ENCODE measurements around the gene LMAN2L.

The LMAN2L gene

DNA sequence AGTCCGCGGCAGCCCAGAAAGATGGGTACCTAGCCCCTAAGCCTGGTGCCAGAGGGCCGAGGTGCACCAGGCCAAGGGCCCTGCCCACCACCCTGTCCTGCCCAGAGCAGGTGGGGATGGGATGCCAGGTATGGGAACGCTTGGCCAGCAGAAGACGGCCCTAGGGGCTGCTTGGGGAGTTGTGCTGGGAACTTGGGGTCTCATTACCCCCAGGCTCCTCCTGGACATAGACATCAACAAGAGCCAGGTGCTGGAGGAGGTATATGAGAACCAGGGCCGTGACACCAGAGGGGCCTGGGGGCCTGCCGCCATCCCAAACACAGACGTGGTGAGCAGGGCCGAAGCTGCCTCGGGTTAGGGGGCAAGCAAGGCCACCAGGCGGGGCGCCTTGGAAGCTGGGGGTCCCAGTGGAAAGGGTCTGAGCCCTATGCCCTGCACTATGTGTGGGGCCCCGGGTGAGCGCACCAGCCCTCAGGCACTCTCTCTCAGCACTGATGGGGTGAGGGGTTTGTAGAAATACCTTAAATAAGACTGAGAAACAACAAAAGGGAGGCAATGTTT lies 50.4 kb downstream of the LMAN2L start:
- Histone ChIP-seq H3K36me3 (ENCODE audit: low read depth) (no peaks in the 10 kb centered on the region), H3K9me3 (ENCODE audit: severe bottlenecking) (no peaks in the 10 kb centered on the region), H3K4me1 (ENCODE audit: insufficient read depth, poor library complexity, severe bottlenecking) (no peaks in the 10 kb centered on the region), H3K27me3 (ENCODE audit: insufficient read depth, poor library complexity, severe bottlenecking) (no peaks in the 10 kb centered on the region), H3K27ac (ENCODE audit: poor library complexity, severe bottlenecking) (no peak overlapping the region), H3K4me3 (ENCODE audit: severe bottlenecking) (no peak overlapping the region)
- TF ChIP-seq, protein P1, sequence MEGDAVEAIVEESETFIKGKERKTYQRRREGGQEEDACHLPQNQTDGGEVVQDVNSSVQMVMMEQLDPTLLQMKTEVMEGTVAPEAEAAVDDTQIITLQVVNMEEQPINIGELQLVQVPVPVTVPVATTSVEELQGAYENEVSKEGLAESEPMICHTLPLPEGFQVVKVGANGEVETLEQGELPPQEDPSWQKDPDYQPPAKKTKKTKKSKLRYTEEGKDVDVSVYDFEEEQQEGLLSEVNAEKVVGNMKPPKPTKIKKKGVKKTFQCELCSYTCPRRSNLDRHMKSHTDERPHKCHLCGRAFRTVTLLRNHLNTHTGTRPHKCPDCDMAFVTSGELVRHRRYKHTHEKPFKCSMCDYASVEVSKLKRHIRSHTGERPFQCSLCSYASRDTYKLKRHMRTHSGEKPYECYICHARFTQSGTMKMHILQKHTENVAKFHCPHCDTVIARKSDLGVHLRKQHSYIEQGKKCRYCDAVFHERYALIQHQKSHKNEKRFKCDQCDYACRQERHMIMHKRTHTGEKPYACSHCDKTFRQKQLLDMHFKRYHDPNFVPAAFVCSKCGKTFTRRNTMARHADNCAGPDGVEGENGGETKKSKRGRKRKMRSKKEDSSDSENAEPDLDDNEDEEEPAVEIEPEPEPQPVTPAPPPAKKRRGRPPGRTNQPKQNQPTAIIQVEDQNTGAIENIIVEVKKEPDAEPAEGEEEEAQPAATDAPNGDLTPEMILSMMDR (IDR thresholded peaks at IDR 0.05; ENCODE audit: poor library complexity, severe bottlenecking), result no peak
- DNase-seq (ENCODE audit: low spot score) (no peak), ATAC-seq (ENCODE audit: low read depth) (no peak)

DNA sequence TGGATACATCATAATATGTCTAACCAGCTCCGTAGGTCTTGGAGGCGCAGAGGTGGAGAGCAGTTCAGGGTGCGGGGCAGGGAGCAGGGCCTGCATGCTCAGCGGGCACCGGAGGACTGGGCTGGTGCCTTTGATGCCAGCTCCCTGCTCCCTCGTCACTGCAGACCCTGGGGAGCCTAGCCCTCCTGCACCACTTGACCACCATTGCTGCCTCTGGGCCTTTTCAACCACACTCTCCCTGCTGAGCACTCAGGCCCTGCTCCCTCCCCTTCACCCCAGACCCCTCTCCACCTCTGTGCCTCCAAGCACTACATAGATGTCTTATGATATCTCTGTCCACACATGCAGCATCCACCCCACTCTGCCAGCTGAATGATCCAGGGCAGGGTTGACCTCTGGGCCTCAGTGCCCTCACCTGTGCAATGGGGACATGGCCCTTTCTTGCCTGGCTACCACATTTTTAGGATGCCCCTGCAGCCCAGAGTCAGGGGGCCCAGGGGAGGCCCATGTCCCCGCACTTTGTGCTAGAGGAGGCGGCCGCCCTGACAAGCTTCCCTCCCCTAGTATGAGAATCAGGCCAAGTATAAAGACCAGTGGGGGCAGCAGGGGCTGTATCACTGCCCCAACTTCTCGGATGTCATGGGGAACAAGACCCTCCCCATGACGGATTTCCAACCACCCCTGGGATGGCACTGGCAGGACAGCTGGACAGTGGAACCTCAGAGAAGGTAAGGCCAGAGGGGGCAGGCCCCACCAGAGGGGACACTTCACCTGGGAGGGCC lies 51.0 kb downstream of the LMAN2L start:
- TF ChIP-seq, protein P1 (IDR thresholded peaks at IDR 0.05; ENCODE audit: poor library complexity, severe bottlenecking), result no peak
- Histone ChIP-seq H3K27me3 (ENCODE audit: insufficient read depth, poor library complexity, severe bottlenecking) (no peaks in the 10 kb centered on the region), H3K4me1 (ENCODE audit: insufficient read depth, poor library complexity, severe bottlenecking) (no peaks in the 10 kb centered on the region), H3K36me3 (ENCODE audit: low read depth) (no peaks in the 10 kb centered on the region), H3K27ac (ENCODE audit: poor library complexity, severe bottlenecking) (no peak overlapping the region), H3K4me3 (ENCODE audit: severe bottlenecking) (no peak overlapping the region), H3K9me3 (ENCODE audit: severe bottlenecking) (no peaks in the 10 kb centered on the region)
- ATAC-seq (ENCODE audit: low read depth) (no peak), DNase-seq (ENCODE audit: low spot score) (no peak)

DNA sequence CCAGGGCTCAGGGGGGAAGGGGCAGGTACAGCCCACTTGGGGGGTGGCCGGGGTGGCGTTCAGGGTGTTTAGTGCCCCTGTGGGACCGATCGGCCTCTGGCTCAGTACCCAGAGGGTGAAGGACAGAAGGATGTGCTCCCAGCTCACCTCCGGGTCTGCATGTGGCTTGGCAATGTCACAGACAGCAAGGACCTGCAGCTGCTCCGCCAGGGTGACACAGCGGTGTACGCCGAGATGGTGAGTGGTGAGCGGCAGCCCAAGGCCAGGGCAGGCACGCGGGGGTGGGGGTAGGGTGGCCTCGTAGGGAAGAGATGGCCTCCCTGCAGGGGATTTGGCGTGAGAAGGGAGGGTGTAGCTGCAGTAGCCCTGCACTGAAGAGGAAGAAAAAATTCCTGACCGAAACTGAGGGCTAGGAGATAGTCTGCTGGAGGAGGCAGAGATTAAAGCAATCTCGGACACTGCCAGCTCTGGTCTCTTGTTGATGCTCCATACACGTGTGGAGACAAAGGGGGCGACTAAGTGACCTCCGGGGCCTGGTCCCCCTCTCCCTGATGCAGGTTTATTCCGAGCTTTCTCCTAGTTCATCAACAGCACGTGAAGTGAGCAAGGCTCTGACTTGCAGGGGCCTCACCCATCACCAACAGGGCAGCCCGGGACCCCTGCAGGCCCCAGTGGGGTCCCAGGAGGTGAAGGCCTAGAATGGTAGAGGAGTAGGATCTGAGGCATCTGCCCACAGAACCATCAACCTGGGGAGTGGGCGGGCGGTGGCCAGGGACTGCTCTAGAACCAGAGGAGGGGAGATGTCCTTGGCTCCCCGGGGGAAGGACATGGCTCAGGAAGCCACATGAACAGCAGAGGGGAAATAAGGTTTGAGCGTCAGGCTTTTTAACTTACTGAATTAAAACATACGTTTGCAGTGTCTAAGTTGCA lies 51.9 kb downstream of the LMAN2L start:
- H3K27me3 ChIP-seq (ENCODE audit: insufficient read depth, poor library complexity, severe bottlenecking), result no peaks in the 10 kb centered on the region
- H3K36me3 ChIP-seq (ENCODE audit: low read depth), result no peaks in the 10 kb centered on the region
- H3K4me3 ChIP-seq (ENCODE audit: severe bottlenecking), result no peak overlapping the region
- H3K9me3 ChIP-seq (ENCODE audit: severe bottlenecking), result no peaks in the 10 kb centered on the region
- TF ChIP-seq, protein P1 (IDR thresholded peaks at IDR 0.05; ENCODE audit: poor library complexity, severe bottlenecking), result no peak
- DNase-seq (ENCODE audit: low spot score) (peak; percentile 41), ATAC-seq (ENCODE audit: low read depth) (no peak)
- no peaks in the 10 kb centered on the region for H3K4me1 ChIP-seq (ENCODE audit: insufficient read depth, poor library complexity, severe bottlenecking)
- H3K27ac ChIP-seq (ENCODE audit: poor library complexity, severe bottlenecking), result no peak overlapping the region

DNA sequence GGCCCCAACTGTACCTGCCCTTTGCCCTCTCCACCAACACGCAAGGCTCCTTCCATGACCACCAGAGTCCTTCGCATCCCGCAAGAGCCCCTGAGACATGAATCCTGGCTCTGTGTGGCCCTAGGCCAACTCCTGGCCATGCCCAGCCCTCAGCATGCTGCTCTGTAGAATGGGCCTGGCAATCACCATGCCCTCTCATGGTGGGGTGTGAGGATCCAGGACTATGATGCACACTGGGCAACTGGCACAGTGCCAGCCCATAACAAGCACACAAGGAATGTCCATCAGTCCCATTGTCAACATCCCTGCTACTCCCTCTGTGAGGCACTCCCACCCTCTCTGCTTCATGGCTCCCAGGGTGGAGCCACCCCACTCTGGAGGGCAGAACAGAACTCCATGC lies 52.6 kb downstream of the LMAN2L start:
- TF ChIP-seq, protein P1 (IDR thresholded peaks at IDR 0.05; ENCODE audit: poor library complexity, severe bottlenecking), result no peak
- Histone ChIP-seq H3K36me3 (ENCODE audit: low read depth) (no peaks in the 10 kb centered on the region), H3K4me1 (ENCODE audit: insufficient read depth, poor library complexity, severe bottlenecking) (no peaks in the 10 kb centered on the region), H3K27ac (ENCODE audit: poor library complexity, severe bottlenecking) (no peak overlapping the region), H3K4me3 (ENCODE audit: severe bottlenecking) (no peak overlapping the region), H3K9me3 (ENCODE audit: severe bottlenecking) (no peaks in the 10 kb centered on the region), H3K27me3 (ENCODE audit: insufficient read depth, poor library complexity, severe bottlenecking) (no peaks in the 10 kb centered on the region)
- DNase-seq (ENCODE audit: low spot score), result no peak
- no peak for ATAC-seq (ENCODE audit: low read depth)

Measured in RWPE2 (cell line).